ENCODE data around the gene NPIPA1.
"Not testable (repeated sequence)": the region's sequence is repeated elsewhere in the genome, so short reads cannot be mapped to it uniquely, and the experiment has no call there.

NPIPA1 gene

GRCh38 chr16:14976971-14977736, 39.9 kb downstream of the NPIPA1 start:
- not testable (repeated sequence) for H3K4me3 ChIP-seq (replicated peaks in 1 of 2; ENCODE audit: low read depth in 2 of 2, low read length in 2 of 2); DNase-seq (ENCODE audit: low read depth in 2 of 2)

GRCh38 chr16:14978281-14978680, 41.0 kb downstream of the NPIPA1 start:
- H3K4me3 ChIP-seq (replicated peaks in 1 of 2; ENCODE audit: low read depth in 2 of 2, low read length in 2 of 2); DNase-seq (ENCODE audit: low read depth in 2 of 2): not testable (repeated sequence)

GRCh38 chr16:14978908-14979307, 41.7 kb downstream of the NPIPA1 start:
- not testable (repeated sequence) for DNase-seq (ENCODE audit: low read depth in 2 of 2); H3K4me3 ChIP-seq (replicated peaks in 1 of 2; ENCODE audit: low read depth in 2 of 2, low read length in 2 of 2)

- not testable (repeated sequence) for H3K4me3 ChIP-seq (replicated peaks in 1 of 2; ENCODE audit: low read depth in 2 of 2, low read length in 2 of 2); DNase-seq (ENCODE audit: low read depth in 2 of 2)
Observed at GRCh38 chr16:14981234-14981633, 44.0 kb downstream of the NPIPA1 start.

- peak in 1 of 2 donors; percentile 46 for DNase-seq (ENCODE audit: low read depth in 2 of 2)
- H3K4me3 ChIP-seq (replicated peaks in 1 of 2; ENCODE audit: low read depth in 2 of 2, low read length in 2 of 2), result not testable (repeated sequence)
Observed at GRCh38 chr16:14982521-14982920, 45.3 kb downstream of the NPIPA1 start.

GRCh38 chr16:14988092-14988491, 50.8 kb downstream of the NPIPA1 start:
- not testable (repeated sequence) for DNase-seq (ENCODE audit: low read depth in 2 of 2); H3K4me3 ChIP-seq (replicated peaks in 1 of 2; ENCODE audit: low read depth in 2 of 2, low read length in 2 of 2)

- not testable (repeated sequence) for DNase-seq (ENCODE audit: low read depth in 2 of 2); H3K4me3 ChIP-seq (replicated peaks in 1 of 2; ENCODE audit: low read depth in 2 of 2, low read length in 2 of 2)
Observed at GRCh38 chr16:14988661-14989191, 51.5 kb downstream of the NPIPA1 start.

GRCh38 chr16:14989291-14990281, 52.3 kb downstream of the NPIPA1 start:
- H3K4me3 ChIP-seq (replicated peaks in 1 of 2; ENCODE audit: low read depth in 2 of 2, low read length in 2 of 2); DNase-seq (ENCODE audit: low read depth in 2 of 2): not testable (repeated sequence)

- not testable (repeated sequence) for DNase-seq (ENCODE audit: low read depth in 2 of 2); H3K4me3 ChIP-seq (replicated peaks in 1 of 2; ENCODE audit: low read depth in 2 of 2, low read length in 2 of 2)
Observed at GRCh38 chr16:14993277-14994151, 56.3 kb downstream of the NPIPA1 start.

GRCh38 chr16:14996702-14997101, 59.5 kb downstream of the NPIPA1 start:
- not testable (repeated sequence) for H3K4me3 ChIP-seq (replicated peaks in 1 of 2; ENCODE audit: low read depth in 2 of 2, low read length in 2 of 2)
- peak; percentile 18 to 65 for DNase-seq (ENCODE audit: low read depth in 2 of 2)

- not testable (repeated sequence) for H3K4me3 ChIP-seq (replicated peaks in 1 of 2; ENCODE audit: low read depth in 2 of 2, low read length in 2 of 2); DNase-seq (ENCODE audit: low read depth in 2 of 2)
Observed at GRCh38 chr16:14998300-14998699, 61.1 kb downstream of the NPIPA1 start.

- not testable (repeated sequence) for DNase-seq (ENCODE audit: low read depth in 2 of 2); H3K4me3 ChIP-seq (replicated peaks in 1 of 2; ENCODE audit: low read depth in 2 of 2, low read length in 2 of 2)
Observed at GRCh38 chr16:14999845-15000244, 62.6 kb downstream of the NPIPA1 start.
